Calu3 (cell line): ENCODE measurements around the gene RTRAF. TPM values are rescaled to one million over a fixed set of nuclear protein-coding genes. Genes with fewer than 3 reads are reported as not detected.

ENCODE experiments used
- BruUV-seq: library from RNA; stranded (reverse); fragments of 400-500 nt; replicated peaks from 2 replicates; lab custom pipeline; 2021; lab: Mats Ljungman, UMichigan
- CTCF ChIA-PET: fragments of 300-600 bp; sonication (Branson Sonifier 250); formaldehyde crosslinking; loops from one replicate; lab custom pipeline; 2022; ENCODE audit warnings: antibody characterized with exemption; lab: Charles Lee
- DNase-seq: peaks from one replicate; pipeline ENCODE4 v3.0.0; 2022
- H3K27ac Mint-ChIP-seq: one replicate; pipeline ENCODE4 v1.8.0; 2022; ENCODE audit warnings: mixed read lengths; ENCODE audit not compliant: unreplicated experiment
- H3K27me3 Mint-ChIP-seq: one replicate; pipeline ENCODE4 v1.8.0; 2022; ENCODE audit warnings: mixed read lengths; ENCODE audit not compliant: unreplicated experiment
- H3K36me3 Mint-ChIP-seq: one replicate; pipeline ENCODE4 v1.8.0; 2022; ENCODE audit warnings: mild to moderate bottlenecking, moderate library complexity, mixed read lengths; ENCODE audit not compliant: insufficient read depth, unreplicated experiment
- H3K4me1 Mint-ChIP-seq: one replicate; pipeline ENCODE4 v1.8.0; 2022; ENCODE audit warnings: mild to moderate bottlenecking, low read depth, mixed read lengths; ENCODE audit not compliant: unreplicated experiment
- H3K4me3 Mint-ChIP-seq: one replicate; pipeline ENCODE4 v1.8.0; 2022; ENCODE audit warnings: mild to moderate bottlenecking, low read depth, moderate library complexity, mixed read lengths; ENCODE audit not compliant: unreplicated experiment
- H3K9me3 Mint-ChIP-seq: one replicate; pipeline ENCODE4 v1.8.0; 2022; ENCODE audit warnings: low read depth, mixed read lengths; ENCODE audit not compliant: unreplicated experiment
- intact Hi-C: fragments of 100-400 bp; cut with micrococcal nuclease; formaldehyde crosslinking; loops from one replicate; pipeline ENCODE4 v1.10.0; 2022; ENCODE audit not compliant: unreplicated experiment
- total RNA-seq: library from RNA; stranded (reverse); gene quantifications from 2 replicates; pipeline ENCODE4 v1.2.3, GENCODE V29; 2022
- TF ChIP-seq, protein P1 (sequence below): fragments of 200-600 bp; IDR thresholded peaks from one replicate; pipeline ENCODE4 v1.8.0; 2022; ENCODE audit warnings: antibody characterized with exemption; ENCODE audit not compliant: unreplicated experiment

Gene RTRAF
- total RNA-seq, 1 experiment from 2014 or later = 164 TPM

DNA sequence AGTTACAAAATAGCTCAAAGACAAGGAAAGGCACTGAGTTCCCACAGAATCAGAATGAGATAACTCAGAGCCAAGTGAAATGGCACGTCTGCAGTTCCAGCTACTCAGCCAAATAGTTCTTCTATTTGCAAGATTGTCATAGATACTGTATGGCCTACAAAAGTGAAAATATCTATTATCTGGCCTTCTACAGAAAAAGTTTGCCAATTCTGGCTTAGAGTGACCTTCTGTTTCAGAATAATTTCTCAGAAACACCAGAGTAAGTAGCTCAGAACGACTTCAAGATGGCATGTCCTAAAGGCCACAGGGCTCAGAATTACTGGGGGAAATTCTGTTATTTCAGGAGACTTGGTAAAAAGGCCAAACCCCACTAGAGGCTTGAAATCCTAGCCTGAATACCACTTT is 10.7 kb upstream of the RTRAF start:
- TF ChIP-seq, protein P1, sequence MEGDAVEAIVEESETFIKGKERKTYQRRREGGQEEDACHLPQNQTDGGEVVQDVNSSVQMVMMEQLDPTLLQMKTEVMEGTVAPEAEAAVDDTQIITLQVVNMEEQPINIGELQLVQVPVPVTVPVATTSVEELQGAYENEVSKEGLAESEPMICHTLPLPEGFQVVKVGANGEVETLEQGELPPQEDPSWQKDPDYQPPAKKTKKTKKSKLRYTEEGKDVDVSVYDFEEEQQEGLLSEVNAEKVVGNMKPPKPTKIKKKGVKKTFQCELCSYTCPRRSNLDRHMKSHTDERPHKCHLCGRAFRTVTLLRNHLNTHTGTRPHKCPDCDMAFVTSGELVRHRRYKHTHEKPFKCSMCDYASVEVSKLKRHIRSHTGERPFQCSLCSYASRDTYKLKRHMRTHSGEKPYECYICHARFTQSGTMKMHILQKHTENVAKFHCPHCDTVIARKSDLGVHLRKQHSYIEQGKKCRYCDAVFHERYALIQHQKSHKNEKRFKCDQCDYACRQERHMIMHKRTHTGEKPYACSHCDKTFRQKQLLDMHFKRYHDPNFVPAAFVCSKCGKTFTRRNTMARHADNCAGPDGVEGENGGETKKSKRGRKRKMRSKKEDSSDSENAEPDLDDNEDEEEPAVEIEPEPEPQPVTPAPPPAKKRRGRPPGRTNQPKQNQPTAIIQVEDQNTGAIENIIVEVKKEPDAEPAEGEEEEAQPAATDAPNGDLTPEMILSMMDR = no peak
- Mint-ChIP-seq H3K4me1 (no peaks in the 10 kb centered on the region), H3K4me3 (no peak overlapping the region), H3K9me3 (no peaks in the 10 kb centered on the region), H3K36me3 (no peaks in the 10 kb centered on the region), H3K27ac (no peak overlapping the region), H3K27me3 (peaks cover 58% of the 10 kb centered on the region)
- no TSS peak for BruUV-seq
- DNase-seq = no peak
- CTCF ChIA-PET = interaction anchor here (1.0 to 1.9 kb wide), 2 partner anchors 150 to 202 kb away, joined by 3 to 7 read pairs; no protein-coding TSS in a partner anchor
- intact Hi-C loops = loop anchor here (2.0 to 5.0 kb wide), 3 partner anchors 151 to 696 kb away; no protein-coding TSS in a partner anchor

- no peak overlapping the region for H3K27ac Mint-ChIP-seq
- CTCF ChIA-PET = interaction anchor here (0.5 to 1.9 kb wide), 3 partner anchors 151 to 203 kb away, joined by 3 to 7 read pairs (median 4); no protein-coding TSS in a partner anchor
- H3K36me3 Mint-ChIP-seq = no peaks in the 10 kb centered on the region
- intact Hi-C loops = loop anchor here (2.0 to 5.0 kb wide), 3 partner anchors 152 to 696 kb away; no protein-coding TSS in a partner anchor
- no TSS peak for BruUV-seq
- peaks cover 58% of the 10 kb centered on the region for H3K27me3 Mint-ChIP-seq
- TF ChIP-seq, protein P1 = peak; percentile 82
- peaks cover 2% of the 10 kb centered on the region for H3K9me3 Mint-ChIP-seq
- DNase-seq = peak; percentile 80
- no peaks in the 10 kb centered on the region for H3K4me1 Mint-ChIP-seq
- H3K4me3 Mint-ChIP-seq = no peak overlapping the region
Measured at GRCh38 chr14:51979088-51979709, 10.1 kb upstream of the RTRAF start.

- Mint-ChIP-seq H3K36me3 (no peaks in the 10 kb centered on the region), H3K4me3 (no peak overlapping the region), H3K9me3 (peaks cover 2% of the 10 kb centered on the region), H3K27ac (no peak overlapping the region), H3K4me1 (no peaks in the 10 kb centered on the region), H3K27me3 (peaks cover 69% of the 10 kb centered on the region)
- intact Hi-C loops = no loop called here
- TF ChIP-seq, protein P1 = no peak
- CTCF ChIA-PET = no interaction called here
- no peak for DNase-seq
- no TSS peak for BruUV-seq
Measured at GRCh38 chr14:51981218-51981854, 8.0 kb upstream of the RTRAF start.

DNA sequence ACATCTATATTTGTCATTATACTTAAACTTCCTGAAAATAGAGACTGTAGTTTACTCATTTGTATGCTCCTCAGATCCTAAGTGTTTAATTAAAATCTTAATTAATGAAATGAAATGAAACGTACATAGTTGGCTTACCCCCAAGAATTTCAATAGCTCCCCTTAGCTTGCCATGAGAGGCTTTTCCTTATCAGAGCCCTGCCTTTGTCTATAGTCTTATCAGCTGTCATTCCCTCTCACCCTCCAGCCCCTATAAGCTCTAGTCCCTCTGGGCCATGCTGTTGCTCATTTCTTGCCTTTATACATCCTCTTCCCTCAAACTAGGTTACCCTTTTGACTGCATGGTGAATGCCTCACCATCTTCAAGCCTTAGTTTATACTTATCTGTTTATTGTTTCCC is 1.1 kb upstream of the RTRAF start:
- H3K9me3 Mint-ChIP-seq = peaks cover 2% of the 10 kb centered on the region
- CTCF ChIA-PET = no interaction called here
- peak overlapping the region; percentile 71 for H3K27ac Mint-ChIP-seq
- intact Hi-C loops = no loop called here
- peak overlapping the region; percentile 88 for H3K4me3 Mint-ChIP-seq
- H3K36me3 Mint-ChIP-seq = peaks cover 29% of the 10 kb centered on the region
- no peak for DNase-seq
- no TSS peak for BruUV-seq
- H3K27me3 Mint-ChIP-seq = peaks cover 34% of the 10 kb centered on the region
- TF ChIP-seq, protein P1 = no peak
- H3K4me1 Mint-ChIP-seq = peaks cover 11% of the 10 kb centered on the region
